ENCODE data around the gene FBH1. TPM values are rescaled to one million over a fixed set of nuclear protein-coding genes. Genes with fewer than 3 reads are reported as not detected.
A peak's percentile ranks its signal among the peaks of the same experiment; 100 is the strongest.

Gene FBH1
- total and polyA plus RNA-seq, 12 donors = 57.8 to 134 (median 76.0) TPM

DNA sequence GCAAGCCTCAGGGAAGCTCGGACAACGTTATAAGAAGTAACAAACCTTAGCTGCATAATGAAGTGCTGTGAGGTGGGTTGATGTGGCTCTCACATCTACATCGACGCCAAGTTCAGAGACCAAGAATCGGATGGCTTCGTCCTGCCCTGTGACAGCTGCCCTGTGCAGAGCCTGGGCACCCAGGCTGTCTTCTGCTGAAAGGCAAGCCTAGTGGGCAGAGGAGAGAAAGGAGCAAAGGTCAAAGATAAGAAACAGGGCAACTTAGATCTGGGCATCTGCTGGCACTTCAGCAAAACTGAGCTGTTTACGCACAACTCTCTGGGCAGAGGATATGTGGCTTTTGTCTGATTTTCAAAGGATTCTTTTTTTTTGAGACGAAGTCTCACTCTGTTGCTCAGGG lies 7.1 kb upstream of the FBH1 start:
- no peak for ATAC-seq
- TF ChIP-seq, protein P1, sequence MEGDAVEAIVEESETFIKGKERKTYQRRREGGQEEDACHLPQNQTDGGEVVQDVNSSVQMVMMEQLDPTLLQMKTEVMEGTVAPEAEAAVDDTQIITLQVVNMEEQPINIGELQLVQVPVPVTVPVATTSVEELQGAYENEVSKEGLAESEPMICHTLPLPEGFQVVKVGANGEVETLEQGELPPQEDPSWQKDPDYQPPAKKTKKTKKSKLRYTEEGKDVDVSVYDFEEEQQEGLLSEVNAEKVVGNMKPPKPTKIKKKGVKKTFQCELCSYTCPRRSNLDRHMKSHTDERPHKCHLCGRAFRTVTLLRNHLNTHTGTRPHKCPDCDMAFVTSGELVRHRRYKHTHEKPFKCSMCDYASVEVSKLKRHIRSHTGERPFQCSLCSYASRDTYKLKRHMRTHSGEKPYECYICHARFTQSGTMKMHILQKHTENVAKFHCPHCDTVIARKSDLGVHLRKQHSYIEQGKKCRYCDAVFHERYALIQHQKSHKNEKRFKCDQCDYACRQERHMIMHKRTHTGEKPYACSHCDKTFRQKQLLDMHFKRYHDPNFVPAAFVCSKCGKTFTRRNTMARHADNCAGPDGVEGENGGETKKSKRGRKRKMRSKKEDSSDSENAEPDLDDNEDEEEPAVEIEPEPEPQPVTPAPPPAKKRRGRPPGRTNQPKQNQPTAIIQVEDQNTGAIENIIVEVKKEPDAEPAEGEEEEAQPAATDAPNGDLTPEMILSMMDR (IDR thresholded peaks at IDR 0.05) = no peak
- peaks cover 0 to 12% (median 4%) of the 10 kb centered on the region in 9 donors for H3K4me1 ChIP-seq
- peaks cover 0 to 97% (median 23%) of the 10 kb centered on the region in 9 donors for H3K36me3 ChIP-seq
- intact Hi-C loops (cut with DNase I) = no loop called here
- no peaks in the 10 kb centered on the region for H3K9me3 ChIP-seq
- no peak for DNase-seq
- 84 to 93% methylated on average over 8 of the region's 8 CpGs for whole genome bisulfite sequencing, 2 donors
- no peak overlapping the region for H3K4me3 ChIP-seq
- H3K27me3 ChIP-seq = no peaks in the 10 kb centered on the region
- H3K27ac ChIP-seq = no peak overlapping the region

- H3K27me3 ChIP-seq = no peaks in the 10 kb centered on the region
- no peak overlapping the region for H3K27ac ChIP-seq
- TF ChIP-seq, protein P1 (IDR thresholded peaks at IDR 0.05) = no peak
- peaks cover 0 to 70% (median 23%) of the 10 kb centered on the region in 9 donors for H3K36me3 ChIP-seq
- H3K4me1 ChIP-seq = peaks cover 0 to 23% (median 15%) of the 10 kb centered on the region in 9 donors
- ATAC-seq (no peak), DNase-seq (no peak)
- intact Hi-C loops (cut with DNase I) = no loop called here
- no peaks in the 10 kb centered on the region for H3K9me3 ChIP-seq
- 89 to 92% methylated on average over 5 of the region's 5 CpGs for WGBS, 2 donors
- no peak overlapping the region for H3K4me3 ChIP-seq
Measured at GRCh38 chr10:5885619-5886018, 4.4 kb upstream of the FBH1 start.

DNA sequence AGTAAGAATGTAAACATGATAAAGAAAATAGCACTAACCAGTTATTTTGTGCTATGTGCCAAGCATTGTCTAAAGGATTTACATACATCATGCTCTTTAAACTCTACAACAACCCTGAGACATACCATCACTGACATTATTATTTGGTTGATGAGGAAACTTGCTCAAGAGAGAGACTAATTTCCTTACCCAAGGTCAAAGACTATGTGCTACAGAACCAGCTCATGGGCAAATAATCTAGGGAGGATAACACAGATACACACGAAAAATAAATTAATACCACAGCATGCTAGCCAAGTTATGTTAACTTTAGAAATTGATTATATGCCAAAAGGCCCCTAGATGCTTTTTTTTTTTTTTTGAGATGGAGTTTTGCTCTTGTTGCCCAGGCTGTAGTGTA lies 3.0 kb upstream of the FBH1 start:
- intact Hi-C loops (cut with DNase I) = no loop called here
- H3K4me3 ChIP-seq = no peak overlapping the region
- DNase-seq (no peak), ATAC-seq (no peak)
- no peaks in the 10 kb centered on the region for H3K9me3 ChIP-seq
- H3K27me3 ChIP-seq = no peaks in the 10 kb centered on the region
- H3K4me1 ChIP-seq = peaks cover 0 to 37% (median 29%) of the 10 kb centered on the region in 9 donors
- TF ChIP-seq, protein P1 (IDR thresholded peaks at IDR 0.05) = no peak
- peaks cover 0 to 58% (median 22%) of the 10 kb centered on the region in 9 donors for H3K36me3 ChIP-seq
- 63 to 66% methylated on average over 1 of the region's 1 CpG for WGBS, 2 donors
- H3K27ac ChIP-seq = no peak overlapping the region

DNA sequence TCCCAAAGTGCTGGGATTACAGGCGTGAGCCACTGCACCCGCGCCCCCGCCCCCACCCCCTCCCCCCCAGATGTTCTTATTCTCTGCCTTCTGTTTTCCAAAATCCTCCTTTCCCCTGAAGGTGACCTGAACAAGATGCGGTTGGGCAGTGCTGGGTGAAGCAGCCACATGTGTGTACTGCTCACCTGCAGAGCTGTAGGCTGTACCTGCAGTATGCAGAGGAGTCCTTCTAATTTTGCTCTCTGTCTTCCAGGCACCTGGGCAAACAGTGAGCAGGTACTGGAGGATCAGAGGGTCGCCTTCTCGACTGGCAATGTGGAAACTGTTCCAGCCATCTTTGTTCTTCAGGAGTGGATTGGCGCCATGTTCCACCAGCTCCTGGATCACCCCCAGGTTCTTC lies 2.4 kb upstream of the FBH1 start:
- Histone ChIP-seq H3K27me3 (no peaks in the 10 kb centered on the region), H3K9me3 (no peaks in the 10 kb centered on the region), H3K4me3 (peak overlapping the region in 1 of 10 donors; percentile 89), H3K36me3 (peaks cover 0 to 52% (median 17%) of the 10 kb centered on the region in 9 donors), H3K27ac (peak overlapping the region in 1 of 10 donors; percentile 20), H3K4me1 (peaks cover 0 to 43% (median 36%) of the 10 kb centered on the region in 9 donors)
- TF ChIP-seq, protein P1 (IDR thresholded peaks at IDR 0.05) = no peak
- DNase-seq = no peak
- intact Hi-C loops (cut with DNase I) = loop anchor here in 1 of 10 donors (2.0 kb wide), 1 partner anchor 75 kb away; the partner anchor contains the start of gene GDI2
- no peak for ATAC-seq
- WGBS, 2 donors = 97 to 98% methylated on average over 8 of the region's 8 CpGs
